HepG2 (cell line): ENCODE data around the gene BDKRB1. TPM values are rescaled to one million over a fixed set of nuclear protein-coding genes. Genes with fewer than 3 reads are reported as not detected.

ENCODE experiments used
- BRD4 ChIP-seq: sonication (generic); formaldehyde crosslinking; IDR thresholded peaks from 2 replicates; pipeline ENCODE4 v1.4.0; 2020; ENCODE audit warnings: missing genetic modification reagents
- TSC22D2 ChIP-seq: sonication (generic); formaldehyde crosslinking; IDR thresholded peaks from 2 replicates; pipeline ENCODE4 v1.5.1; 2020; ENCODE audit warnings: missing genetic modification reagents, mild to moderate bottlenecking, borderline replicate concordance
- polyA plus RNA-seq, 8 experiments: library from polyadenylated mRNA; depleted of rRNA in 3 of 8; stranded (reverse) in 7 of 8; unstranded in 1 of 8; fragments of >200 nt; fragmentation: Illumina TruSeq in 4 of 8; extraction: Trizol in 4 of 8; gene quantifications; 2 replicates each; pipeline versions ENCODE4 v1.2.1 to v1.2.3, GENCODE V29; 2011 to 2016; ENCODE audit warnings: low read depth in 4 of 8, missing spikeins in 1 of 8, mixed read lengths in 1 of 8; ENCODE audit not compliant: insufficient read depth in 1 of 8
- total RNA-seq, 5 experiments: library from RNA; depleted of rRNA; stranded (reverse); fragments of >200 nt; fragmentation: Illumina TruSeq; extraction: Trizol; gene quantifications; 2 replicates each; pipeline ENCODE4 v1.2.3, GENCODE V29; 2016; ENCODE audit warnings: low read depth in 1 of 5
- TF ChIP-seq, protein P1 (sequence below): sonication (generic); formaldehyde crosslinking; IDR thresholded peaks from 2 replicates; pipeline ENCODE4 v1.5.1; 2020; ENCODE audit warnings: missing genetic modification reagents, mild to moderate bottlenecking, borderline replicate concordance
- TF ChIP-seq, protein P2 (sequence below): IDR thresholded peaks from 2 replicates; pipeline ENCODE4 v1.6.1; 2016; ENCODE audit warnings: mild to moderate bottlenecking
- TF ChIP-seq, protein P3 (sequence below): sonication (generic); formaldehyde crosslinking; IDR thresholded peaks from 2 replicates; pipeline ENCODE4 v1.5.0; 2020; ENCODE audit warnings: mild to moderate bottlenecking, missing genetic modification reagents, borderline replicate concordance

BDKRB1 gene
- total and polyA plus RNA-seq, 2 of the 13 experiments (the other 11 are each of a cell fraction or from before 2014, with no cell fraction given): 0.05 TPM; not detected in 1

DNA sequence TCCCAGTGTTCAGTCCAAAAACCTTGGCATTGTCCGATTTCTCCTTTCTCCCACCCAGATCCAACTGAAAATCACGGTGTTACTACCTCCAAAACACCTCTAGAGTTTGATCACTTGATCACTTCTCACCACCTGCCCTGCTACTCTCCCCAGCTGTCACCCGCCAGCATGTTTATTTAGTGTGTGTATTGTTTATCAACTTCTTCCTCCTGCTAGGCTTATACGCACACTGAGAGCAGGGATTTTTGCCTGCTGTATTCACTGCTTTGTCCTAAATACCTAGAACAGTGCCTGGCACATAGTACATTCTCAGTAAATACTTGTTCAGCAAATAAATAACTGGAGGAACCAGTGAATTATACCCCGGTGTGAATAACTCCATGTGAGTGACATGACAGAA lies 5.0 kb downstream of the BDKRB1 start (continued):
- TF ChIP-seq, protein P1, sequence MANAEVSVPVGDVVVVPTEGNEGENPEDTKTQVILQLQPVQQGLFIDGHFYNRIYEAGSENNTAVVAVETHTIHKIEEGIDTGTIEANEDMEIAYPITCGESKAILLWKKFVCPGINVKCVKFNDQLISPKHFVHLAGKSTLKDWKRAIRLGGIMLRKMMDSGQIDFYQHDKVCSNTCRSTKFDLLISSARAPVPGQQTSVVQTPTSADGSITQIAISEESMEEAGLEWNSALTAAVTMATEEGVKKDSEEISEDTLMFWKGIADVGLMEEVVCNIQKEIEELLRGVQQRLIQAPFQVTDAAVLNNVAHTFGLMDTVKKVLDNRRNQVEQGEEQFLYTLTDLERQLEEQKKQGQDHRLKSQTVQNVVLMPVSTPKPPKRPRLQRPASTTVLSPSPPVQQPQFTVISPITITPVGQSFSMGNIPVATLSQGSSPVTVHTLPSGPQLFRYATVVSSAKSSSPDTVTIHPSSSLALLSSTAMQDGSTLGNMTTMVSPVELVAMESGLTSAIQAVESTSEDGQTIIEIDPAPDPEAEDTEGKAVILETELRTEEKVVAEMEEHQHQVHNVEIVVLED: no peak
- TF ChIP-seq, protein P2, sequence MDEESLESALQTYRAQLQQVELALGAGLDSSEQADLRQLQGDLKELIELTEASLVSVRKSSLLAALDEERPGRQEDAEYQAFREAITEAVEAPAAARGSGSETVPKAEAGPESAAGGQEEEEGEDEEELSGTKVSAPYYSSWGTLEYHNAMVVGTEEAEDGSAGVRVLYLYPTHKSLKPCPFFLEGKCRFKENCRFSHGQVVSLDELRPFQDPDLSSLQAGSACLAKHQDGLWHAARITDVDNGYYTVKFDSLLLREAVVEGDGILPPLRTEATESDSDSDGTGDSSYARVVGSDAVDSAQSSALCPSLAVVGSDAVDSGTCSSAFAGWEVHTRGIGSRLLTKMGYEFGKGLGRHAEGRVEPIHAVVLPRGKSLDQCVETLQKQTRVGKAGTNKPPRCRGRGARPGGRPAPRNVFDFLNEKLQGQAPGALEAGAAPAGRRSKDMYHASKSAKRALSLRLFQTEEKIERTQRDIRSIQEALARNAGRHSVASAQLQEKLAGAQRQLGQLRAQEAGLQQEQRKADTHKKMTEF: no peak
- TF ChIP-seq, protein P3, sequence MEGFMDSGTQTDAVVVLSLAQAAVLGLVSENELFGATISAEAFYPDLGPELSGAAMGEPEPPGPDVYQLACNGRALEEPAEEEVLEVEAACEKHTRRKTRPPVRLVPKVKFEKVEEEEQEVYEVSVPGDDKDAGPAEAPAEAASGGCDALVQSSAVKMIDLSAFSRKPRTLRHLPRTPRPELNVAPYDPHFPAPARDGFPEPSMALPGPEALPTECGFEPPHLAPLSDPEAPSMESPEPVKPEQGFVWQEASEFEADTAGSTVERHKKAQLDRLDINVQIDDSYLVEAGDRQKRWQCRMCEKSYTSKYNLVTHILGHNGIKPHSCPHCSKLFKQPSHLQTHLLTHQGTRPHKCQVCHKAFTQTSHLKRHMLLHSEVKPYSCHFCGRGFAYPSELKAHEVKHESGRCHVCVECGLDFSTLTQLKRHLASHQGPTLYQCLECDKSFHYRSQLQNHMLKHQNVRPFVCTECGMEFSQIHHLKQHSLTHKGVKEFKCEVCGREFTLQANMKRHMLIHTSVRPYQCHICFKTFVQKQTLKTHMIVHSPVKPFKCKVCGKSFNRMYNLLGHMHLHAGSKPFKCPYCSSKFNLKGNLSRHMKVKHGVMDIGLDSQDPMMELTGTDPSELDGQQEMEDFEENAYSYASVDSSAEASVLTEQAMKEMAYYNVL (CRISPR knock-in tag): no peak
- TF ChIP-seq BRD4 (CRISPR knock-in tag) (no peak), TSC22D2 (CRISPR knock-in tag) (no peak)
